HG02840 (cell line): ENCODE measurements around the gene HNRNPH3.
"Not testable (repeated sequence)": the region's sequence is repeated elsewhere in the genome, so short reads cannot be mapped to it uniquely, and the experiment has no call there.

Source experiments
- ATAC-seq: cut with Tn5 transposase; IDR thresholded peaks from one replicate; pipeline ENCODE4 v1.9.1; 2021; ENCODE audit warnings: mild to moderate bottlenecking, moderate library complexity, moderate number of reproducible peaks; ENCODE audit not compliant: unreplicated experiment, low FRiP score

HNRNPH3 gene

GRCh38 chr10:68331455-68332258 lies at the start of gene HNRNPH3:
HNRNPH3 (plus strand) TSS chr10:68332064; CDS start chr10:68337222, 5,158 bp downstream.
- ATAC-seq, result peak; percentile 82

DNA sequence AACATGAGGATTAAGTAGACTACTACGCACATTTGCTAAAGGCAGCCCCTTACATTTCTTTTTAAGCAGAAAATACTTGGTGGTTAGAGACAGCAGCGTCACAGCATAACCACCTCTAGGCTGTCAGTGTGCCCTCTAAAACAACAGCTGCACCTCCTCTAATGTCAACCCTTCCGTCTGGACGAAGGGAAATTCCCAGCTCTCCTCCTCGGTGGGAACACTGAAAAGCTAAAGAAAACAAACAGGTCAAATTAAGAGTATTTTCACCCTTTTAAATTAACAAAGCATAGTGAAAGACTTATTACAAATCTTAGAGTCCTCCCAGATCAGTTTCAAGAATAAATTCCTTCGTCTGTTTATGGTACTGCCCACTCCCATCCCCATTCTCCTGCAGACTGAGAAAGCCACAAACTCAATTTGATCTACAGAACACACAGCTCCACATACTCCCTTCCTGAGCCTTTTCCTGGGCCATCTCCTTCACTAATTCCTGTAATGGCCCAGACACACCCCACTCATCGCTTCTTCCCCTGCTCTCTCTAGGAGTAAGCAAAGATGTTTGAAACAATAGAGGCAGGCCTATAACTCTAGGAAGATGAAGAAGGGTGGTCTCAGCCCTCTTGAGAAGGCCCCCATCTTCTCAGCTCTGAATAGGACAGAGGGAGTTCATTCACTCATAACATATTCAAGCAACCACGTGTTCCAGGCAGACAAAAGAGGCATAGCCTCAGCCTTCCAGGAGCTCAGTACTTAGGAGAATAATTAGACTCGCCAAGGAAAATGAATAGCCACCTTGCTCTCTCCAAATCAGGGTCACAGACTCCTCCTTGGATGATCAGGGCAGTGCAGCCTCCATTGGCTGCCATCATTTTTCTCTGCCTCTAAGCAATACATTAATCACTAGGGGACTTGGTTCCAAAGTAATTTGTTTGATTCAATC lies 47.5 kb upstream of the HNRNPH3 start:
- no peak for ATAC-seq

DNA sequence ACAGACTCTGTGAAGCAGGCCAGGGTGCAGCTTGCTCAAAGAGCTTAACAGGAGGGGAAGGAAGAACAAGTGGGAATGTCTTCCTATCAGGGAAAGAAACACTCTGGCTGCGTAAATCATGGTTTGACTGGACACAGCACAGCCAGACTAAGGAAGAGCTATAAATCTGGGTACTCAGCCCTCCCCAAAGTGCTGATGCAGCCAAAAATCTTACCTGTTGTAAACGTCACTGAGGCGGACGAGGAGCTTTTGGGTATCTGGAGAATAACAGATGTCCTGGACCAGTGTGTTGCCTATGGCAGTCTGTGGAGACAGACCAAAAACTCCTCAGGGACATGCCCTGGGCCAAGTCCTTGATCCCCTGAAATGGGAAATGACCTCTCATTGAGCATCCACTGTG lies 43.1 kb upstream of the HNRNPH3 start:
- no peak for ATAC-seq

GRCh38 chr10:68290736-68291135 lies 41.1 kb upstream of the HNRNPH3 start:
- ATAC-seq, result no peak

DNA sequence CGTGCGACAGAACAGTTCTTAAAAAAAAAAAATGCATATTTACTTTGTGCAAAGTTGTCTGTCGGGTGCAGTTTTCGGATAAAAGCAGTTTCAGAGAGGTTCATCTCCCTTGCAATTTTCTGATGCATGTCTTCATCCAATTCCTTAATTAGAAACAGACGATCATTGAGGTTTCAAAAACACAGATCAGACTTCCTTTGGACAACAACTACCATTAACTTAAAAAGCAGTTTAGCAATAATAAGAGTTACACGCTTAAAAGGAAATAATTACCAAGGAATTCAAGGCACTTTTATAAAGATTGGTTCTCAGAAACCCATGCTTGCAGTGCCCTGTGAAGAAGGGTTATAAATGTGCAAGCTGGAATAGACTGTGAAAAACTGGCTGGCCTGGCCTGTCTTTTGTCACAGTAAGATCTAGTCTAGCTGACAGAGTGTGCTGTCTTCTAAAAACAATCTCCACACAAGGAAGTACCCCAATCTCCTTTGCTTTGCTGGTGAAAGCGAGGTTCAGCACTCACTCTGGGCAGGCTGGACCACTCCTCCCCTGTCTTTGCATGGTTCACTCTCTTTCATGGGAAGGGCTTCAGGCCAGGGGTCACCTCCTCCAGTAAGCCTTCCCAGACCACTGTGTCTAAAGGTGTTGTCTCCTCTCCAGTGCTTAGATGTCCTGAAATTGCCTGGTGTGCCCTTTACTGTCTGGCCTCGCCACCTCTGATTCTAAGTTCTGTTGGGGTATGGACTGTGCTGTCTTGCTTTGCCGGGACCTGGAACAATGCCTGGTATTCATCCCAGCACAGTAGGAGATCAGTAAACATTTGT lies 34.8 kb upstream of the HNRNPH3 start:
- no peak for ATAC-seq

GRCh38 chr10:68301301-68301700 lies 30.6 kb upstream of the HNRNPH3 start:
- no peak for ATAC-seq

DNA sequence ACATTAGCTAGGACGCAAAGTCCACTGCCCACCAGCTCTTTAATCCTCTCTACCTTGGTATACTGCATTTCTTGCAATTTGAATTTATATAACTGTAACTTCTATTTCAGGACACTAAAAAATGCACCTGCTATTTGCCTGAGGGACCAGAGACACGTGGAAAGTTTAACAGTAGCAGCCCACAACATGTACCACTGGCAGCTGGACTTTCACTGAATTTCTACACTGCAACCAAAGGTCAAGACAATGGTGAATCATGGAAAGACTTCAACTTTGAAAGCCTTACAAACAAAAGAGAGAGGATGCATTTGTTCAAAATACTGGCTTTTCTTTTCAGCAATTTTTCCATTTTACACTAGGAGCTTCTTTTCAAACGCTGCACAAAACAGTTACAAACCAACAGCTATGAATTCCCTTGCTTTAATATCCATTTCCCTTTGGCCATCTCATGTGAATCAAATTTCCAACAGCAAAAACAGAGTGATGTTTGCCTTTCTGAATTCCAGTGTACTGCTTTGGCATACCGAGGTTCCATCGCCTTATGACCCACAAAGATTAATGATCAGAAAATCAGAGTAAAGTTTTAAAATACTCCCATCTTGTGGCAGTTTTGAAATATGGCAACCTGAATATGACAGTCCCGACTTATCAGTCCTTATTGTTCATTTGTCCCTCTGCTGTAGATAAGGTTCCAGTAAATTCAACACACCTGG lies 29.9 kb upstream of the HNRNPH3 start:
- ATAC-seq, result no peak

DNA sequence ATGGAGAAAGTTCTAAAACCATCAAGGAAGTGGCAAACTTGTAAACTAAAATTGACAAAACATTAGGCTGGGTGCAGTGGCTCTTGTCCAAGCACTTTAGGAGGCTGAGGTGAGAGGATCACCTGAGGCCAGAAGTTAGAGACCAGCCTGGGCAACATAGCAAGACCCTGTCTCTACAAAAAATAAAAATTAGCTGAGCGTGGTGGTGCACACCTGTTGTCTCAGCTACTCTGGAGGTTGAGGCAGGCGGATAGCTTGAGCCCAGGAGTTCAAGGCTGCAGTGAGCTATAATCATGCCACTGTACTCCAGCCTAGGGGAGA lies 29.4 kb upstream of the HNRNPH3 start:
- no peak for ATAC-seq

GRCh38 chr10:68302871-68303270 lies 29.0 kb upstream of the HNRNPH3 start:
- ATAC-seq, result no peak

GRCh38 chr10:68303849-68304412 lies 27.9 kb upstream of the HNRNPH3 start:
- no peak for ATAC-seq

GRCh38 chr10:68305854-68306253 lies 26.0 kb upstream of the HNRNPH3 start:
- ATAC-seq, result no peak

DNA sequence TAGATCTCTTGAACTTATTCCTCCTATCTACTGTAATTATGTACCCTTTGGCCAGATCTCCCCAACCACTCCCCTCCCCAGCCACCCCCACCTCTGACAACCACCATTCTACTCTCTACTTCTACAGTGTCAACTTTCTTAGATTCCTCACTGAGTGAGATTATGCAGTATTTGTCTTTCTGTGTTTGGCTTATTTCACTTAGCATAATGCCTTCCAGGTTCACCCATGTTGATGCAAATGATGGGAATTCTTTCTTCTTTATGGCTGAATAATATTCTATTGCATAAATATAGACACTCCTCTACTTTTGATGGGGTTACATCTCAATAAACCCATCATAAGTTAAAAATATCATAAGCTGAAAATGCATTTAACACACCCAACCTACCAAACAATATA lies 21.3 kb upstream of the HNRNPH3 start:
- no peak for ATAC-seq

DNA sequence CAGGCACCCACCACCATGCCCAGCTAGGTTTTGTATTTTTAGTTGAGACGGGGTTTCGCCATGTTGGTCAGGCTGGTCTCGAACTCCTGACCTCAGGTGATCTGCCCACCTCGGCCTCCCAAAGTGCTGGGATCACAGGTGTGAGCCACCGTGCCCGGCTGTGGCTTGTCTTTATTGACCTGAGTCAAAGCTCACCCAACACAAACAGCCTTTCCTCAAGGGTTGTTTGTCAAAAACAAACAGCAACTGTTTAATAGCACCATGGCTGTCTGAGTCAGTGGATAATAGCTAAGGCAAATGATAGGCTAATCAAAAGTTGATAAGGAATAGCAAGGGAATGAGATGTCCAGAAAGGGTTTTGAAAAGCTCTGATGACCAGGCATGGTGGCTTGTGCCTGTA lies 16.9 kb upstream of the HNRNPH3 start:
- not testable (repeated sequence) for ATAC-seq

GRCh38 chr10:68315582-68315981 lies 16.3 kb upstream of the HNRNPH3 start:
- no peak for ATAC-seq

- ATAC-seq, result no peak
Measured at GRCh38 chr10:68318331-68319059, 13.4 kb upstream of the HNRNPH3 start.

GRCh38 chr10:68324396-68324795 lies 7.5 kb upstream of the HNRNPH3 start:
- ATAC-seq, result not testable (repeated sequence)

GRCh38 chr10:68327889-68328786 lies 3.7 kb upstream of the HNRNPH3 start:
- no peak for ATAC-seq

DNA sequence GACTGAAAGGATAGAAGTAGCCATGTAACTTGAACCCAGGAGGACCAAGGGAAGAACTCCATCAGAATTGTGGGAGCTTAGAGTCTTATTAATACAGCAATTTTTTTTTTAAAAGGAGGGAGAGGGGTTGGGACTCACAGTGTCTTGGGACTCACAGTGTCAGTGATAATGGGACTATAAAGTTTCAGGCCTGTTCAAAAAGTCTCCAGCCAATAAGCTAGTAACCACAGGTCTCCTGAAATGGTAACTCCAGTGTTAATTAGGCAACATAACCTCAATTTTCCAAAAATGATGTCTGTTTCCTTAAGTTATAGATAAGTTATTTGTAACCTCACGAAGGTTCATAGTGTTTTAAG lies 2.4 kb upstream of the HNRNPH3 start:
- no peak for ATAC-seq
